ENCODE measurements around the gene MEIS1. TPM values are rescaled to one million over a fixed set of nuclear protein-coding genes. Genes with fewer than 3 reads are reported as not detected.

The MEIS1 gene
- total RNA-seq, 2 donors from 2014 or later: 1.8 to 2.3 TPM

DNA sequence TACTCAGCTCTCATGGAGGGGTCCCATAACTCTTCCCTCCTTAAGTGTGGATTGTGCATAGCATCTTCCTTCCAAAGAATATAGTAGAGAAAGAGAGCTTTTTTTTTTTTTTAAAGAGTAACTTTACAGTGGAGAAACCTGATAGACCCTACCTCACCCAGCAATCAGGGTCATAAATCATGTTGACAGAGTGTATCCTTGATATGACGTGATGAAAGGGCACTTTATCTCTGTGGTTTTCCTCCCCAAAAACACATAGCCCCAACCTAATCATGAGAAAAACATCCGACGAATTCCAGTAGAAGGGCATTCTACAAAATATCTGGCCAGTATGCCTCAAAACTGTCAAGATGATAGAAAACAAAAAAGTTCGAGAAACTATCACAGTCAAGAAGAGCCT lies 29.5 kb upstream of the MEIS1 start:
- no peak for DNase-seq
- H3K27ac ChIP-seq (ENCODE audit: low read depth, low read length): no peak overlapping the region
- no peaks in the 10 kb centered on the region for H3K36me3 Mint-ChIP-seq (ENCODE audit: low read depth)
- no peaks in the 10 kb centered on the region for H3K27me3 Mint-ChIP-seq (ENCODE audit: insufficient read depth)
- peaks cover 13% of the 10 kb centered on the region for H3K9me3 ChIP-seq (ENCODE audit: control insufficient read depth, low read length)
- H3K4me3 Mint-ChIP-seq: no peak overlapping the region
- H3K27ac Mint-ChIP-seq: no peak overlapping the region
- H3K4me1 ChIP-seq (ENCODE audit: control insufficient read depth, insufficient read depth, low read length): no peaks in the 10 kb centered on the region
- WGBS, 2 experiments (ENCODE audit: insufficient coverage in 1 of 2, insufficient read length in 1 of 2): 87 to 88% methylated on average over 1 to 4 of the region's 4 CpGs
- no peaks in the 10 kb centered on the region for H3K4me1 Mint-ChIP-seq
- TF ChIP-seq, protein P1, sequence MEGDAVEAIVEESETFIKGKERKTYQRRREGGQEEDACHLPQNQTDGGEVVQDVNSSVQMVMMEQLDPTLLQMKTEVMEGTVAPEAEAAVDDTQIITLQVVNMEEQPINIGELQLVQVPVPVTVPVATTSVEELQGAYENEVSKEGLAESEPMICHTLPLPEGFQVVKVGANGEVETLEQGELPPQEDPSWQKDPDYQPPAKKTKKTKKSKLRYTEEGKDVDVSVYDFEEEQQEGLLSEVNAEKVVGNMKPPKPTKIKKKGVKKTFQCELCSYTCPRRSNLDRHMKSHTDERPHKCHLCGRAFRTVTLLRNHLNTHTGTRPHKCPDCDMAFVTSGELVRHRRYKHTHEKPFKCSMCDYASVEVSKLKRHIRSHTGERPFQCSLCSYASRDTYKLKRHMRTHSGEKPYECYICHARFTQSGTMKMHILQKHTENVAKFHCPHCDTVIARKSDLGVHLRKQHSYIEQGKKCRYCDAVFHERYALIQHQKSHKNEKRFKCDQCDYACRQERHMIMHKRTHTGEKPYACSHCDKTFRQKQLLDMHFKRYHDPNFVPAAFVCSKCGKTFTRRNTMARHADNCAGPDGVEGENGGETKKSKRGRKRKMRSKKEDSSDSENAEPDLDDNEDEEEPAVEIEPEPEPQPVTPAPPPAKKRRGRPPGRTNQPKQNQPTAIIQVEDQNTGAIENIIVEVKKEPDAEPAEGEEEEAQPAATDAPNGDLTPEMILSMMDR (conservative IDR thresholded peaks at IDR 0.05): no peak
- no peaks in the 10 kb centered on the region for H3K27me3 ChIP-seq (ENCODE audit: control insufficient read depth, insufficient read depth, low read length, poor library complexity, severe bottlenecking)
- no peaks in the 10 kb centered on the region for H3K36me3 ChIP-seq (ENCODE audit: control insufficient read depth, insufficient read depth, low read length)
- H3K9me3 Mint-ChIP-seq: peaks cover 7% of the 10 kb centered on the region
- no peak overlapping the region for H3K4me3 ChIP-seq (ENCODE audit: low read length)
- no peak overlapping the region for H3K9ac ChIP-seq (ENCODE audit: extremely low read depth, low read length, poor library complexity, severe bottlenecking)

DNA sequence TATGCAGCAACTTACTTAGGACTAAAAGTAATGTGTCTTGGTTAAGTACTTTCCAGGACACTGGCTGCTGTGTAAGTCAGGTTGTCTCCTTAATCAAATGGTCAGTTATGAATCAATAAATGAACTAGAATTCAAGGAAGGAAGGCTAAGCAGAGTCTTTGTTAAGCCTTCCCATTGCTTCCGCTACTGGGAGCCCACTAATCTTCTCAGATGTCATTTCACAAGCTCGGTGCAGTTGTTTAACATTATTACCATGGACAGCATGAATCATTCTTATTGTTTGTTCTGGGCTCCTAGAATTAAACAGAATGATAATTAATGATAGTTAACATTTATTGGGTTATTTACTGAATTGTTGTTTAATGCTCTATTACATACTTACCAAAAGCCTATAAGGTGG lies 26.0 kb upstream of the MEIS1 start:
- peaks cover 5% of the 10 kb centered on the region for H3K4me1 ChIP-seq (ENCODE audit: control insufficient read depth, insufficient read depth, low read length)
- Mint-ChIP-seq H3K27ac (no peak overlapping the region), H3K9me3 (no peaks in the 10 kb centered on the region), H3K4me3 (no peak overlapping the region), H3K4me1 (peaks cover 12% of the 10 kb centered on the region), H3K27me3 (ENCODE audit: insufficient read depth) (no peaks in the 10 kb centered on the region), H3K36me3 (ENCODE audit: low read depth) (no peaks in the 10 kb centered on the region)
- TF ChIP-seq, protein P1 (conservative IDR thresholded peaks at IDR 0.05): no peak
- H3K9me3 ChIP-seq (ENCODE audit: control insufficient read depth, low read length): no peaks in the 10 kb centered on the region
- no peak for DNase-seq
- H3K27me3 ChIP-seq (ENCODE audit: control insufficient read depth, insufficient read depth, low read length, poor library complexity, severe bottlenecking): no peaks in the 10 kb centered on the region
- WGBS, 2 experiments (ENCODE audit: insufficient coverage in 1 of 2, insufficient read length in 1 of 2): 89% methylated on average over 2 of the region's 2 CpGs; no CpG with 5 or more reads in 1 of the 2 experiments
- H3K4me3 ChIP-seq (ENCODE audit: low read length): no peak overlapping the region
- H3K27ac ChIP-seq (ENCODE audit: low read depth, low read length): no peak overlapping the region
- no peak overlapping the region for H3K9ac ChIP-seq (ENCODE audit: extremely low read depth, low read length, poor library complexity, severe bottlenecking)
- no peaks in the 10 kb centered on the region for H3K36me3 ChIP-seq (ENCODE audit: control insufficient read depth, insufficient read depth, low read length)

DNA sequence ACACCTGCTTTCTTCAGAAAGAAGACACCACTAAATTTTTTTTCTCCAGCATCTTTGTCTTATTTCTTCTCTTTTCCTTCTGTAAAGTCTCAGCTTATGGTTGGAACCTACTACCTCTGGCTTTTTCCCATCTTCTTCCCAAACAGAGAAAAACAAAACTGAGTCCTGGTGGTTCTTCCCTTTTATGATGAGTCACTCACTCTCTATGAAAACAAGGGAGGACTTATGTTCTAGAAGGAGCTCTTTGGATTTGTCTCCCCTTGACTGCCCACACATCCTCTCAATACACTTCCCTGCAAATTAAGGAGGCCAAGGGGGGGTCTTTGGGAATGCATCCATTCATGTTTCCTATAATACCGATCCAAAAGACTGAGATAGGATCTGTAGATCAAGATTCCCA lies 22.1 kb upstream of the MEIS1 start:
- Histone ChIP-seq H3K36me3 (ENCODE audit: control insufficient read depth, insufficient read depth, low read length) (no peaks in the 10 kb centered on the region), H3K27ac (ENCODE audit: low read depth, low read length) (no peak overlapping the region), H3K9ac (ENCODE audit: extremely low read depth, low read length, poor library complexity, severe bottlenecking) (no peak overlapping the region), H3K9me3 (ENCODE audit: control insufficient read depth, low read length) (no peaks in the 10 kb centered on the region), H3K27me3 (ENCODE audit: control insufficient read depth, insufficient read depth, low read length, poor library complexity, severe bottlenecking) (no peaks in the 10 kb centered on the region), H3K4me3 (ENCODE audit: low read length) (no peak overlapping the region), H3K4me1 (ENCODE audit: control insufficient read depth, insufficient read depth, low read length) (peaks cover 5% of the 10 kb centered on the region)
- Mint-ChIP-seq H3K9me3 (no peaks in the 10 kb centered on the region), H3K27ac (no peak overlapping the region), H3K36me3 (ENCODE audit: low read depth) (no peaks in the 10 kb centered on the region), H3K4me3 (no peak overlapping the region), H3K27me3 (ENCODE audit: insufficient read depth) (peaks cover 2% of the 10 kb centered on the region), H3K4me1 (peaks cover 20% of the 10 kb centered on the region)
- no peak for DNase-seq
- 83 to 85% methylated on average over 1 of the region's 1 CpG for WGBS, 2 experiments (ENCODE audit: insufficient coverage in 1 of 2, insufficient read length in 1 of 2)
- TF ChIP-seq, protein P1 (conservative IDR thresholded peaks at IDR 0.05): no peak

All from endodermal cell (in vitro differentiated cells).